Measurements from ENCODE around the gene OGFRL1. TPM values are rescaled to one million over a fixed set of nuclear protein-coding genes. Genes with fewer than 3 reads are reported as not detected.

The OGFRL1 gene
- total and polyA plus RNA-seq, 2 of the 13 experiments (the other 11 are each of a cell fraction or from before 2014, with no cell fraction given) = 0.26 to 0.80 TPM

DNA sequence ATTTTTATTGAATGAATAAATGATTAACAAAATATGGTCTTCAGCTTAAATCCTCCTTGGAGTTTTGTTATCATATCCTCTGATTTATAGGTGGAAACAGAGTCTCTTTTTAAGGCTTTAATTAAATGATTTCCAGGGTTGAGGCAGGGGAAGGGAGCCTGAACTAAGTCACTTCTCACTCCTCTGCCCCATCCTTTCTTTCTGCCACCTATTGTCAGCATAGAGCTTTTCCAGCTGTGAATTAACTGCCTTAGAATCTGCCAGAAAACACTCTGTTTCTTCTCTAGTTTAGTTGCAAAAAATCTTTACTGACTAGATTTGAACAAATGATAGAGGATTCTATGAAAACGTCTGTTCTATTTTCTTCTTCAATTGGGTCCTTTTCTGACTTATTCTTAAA lies 9.8 kb downstream of the OGFRL1 start:
- no peaks in the 10 kb centered on the region for H3K27me3 ChIP-seq (ENCODE audit: control insufficient read depth in 1 of 2, insufficient read depth in 2 of 2, low read length in 2 of 2)
- no peak overlapping the region for H3K4me2 ChIP-seq (ENCODE audit: low read depth, low read length)
- H3K4me1 ChIP-seq (ENCODE audit: insufficient read depth, low read length) = no peaks in the 10 kb centered on the region
- CTCF ChIA-PET (ENCODE audit: low intra/inter-chr PET ratio, low total read pairs) = no interaction called here
- FAIRE-seq = no peak
- no peak overlapping the region for H2AFZ ChIP-seq (ENCODE audit: low read length)
- no peak for TF ChIP-seq THAP7 (CRISPR knock-in tag; IDR thresholded peaks at IDR 0.05)
- TF ChIP-seq TBX2 (CRISPR knock-in tag; IDR thresholded peaks at IDR 0.05; ENCODE audit: borderline replicate concordance) = no peak
- no peak for TF ChIP-seq ISX (CRISPR knock-in tag; conservative IDR thresholded peaks at IDR 0.05)
- no peak for TF ChIP-seq RXRB (CRISPR knock-in tag; IDR thresholded peaks at IDR 0.05; ENCODE audit: borderline replicate concordance)
- no peak for TF ChIP-seq RFX1 (IDR thresholded peaks at IDR 0.05)
- no peak for TF ChIP-seq ZNF747 (CRISPR knock-in tag; IDR thresholded peaks at IDR 0.05; ENCODE audit: borderline replicate concordance)
- TF ChIP-seq ZNF333 (CRISPR knock-in tag; IDR thresholded peaks at IDR 0.05; ENCODE audit: borderline replicate concordance) = no peak
- TF ChIP-seq RORA (CRISPR knock-in tag; IDR thresholded peaks at IDR 0.05) = no peak
- TF ChIP-seq HNRNPK (IDR thresholded peaks at IDR 0.05; ENCODE audit: low read depth, low read length, poor library complexity, severe bottlenecking) = no peak
- TF ChIP-seq, protein P1, sequence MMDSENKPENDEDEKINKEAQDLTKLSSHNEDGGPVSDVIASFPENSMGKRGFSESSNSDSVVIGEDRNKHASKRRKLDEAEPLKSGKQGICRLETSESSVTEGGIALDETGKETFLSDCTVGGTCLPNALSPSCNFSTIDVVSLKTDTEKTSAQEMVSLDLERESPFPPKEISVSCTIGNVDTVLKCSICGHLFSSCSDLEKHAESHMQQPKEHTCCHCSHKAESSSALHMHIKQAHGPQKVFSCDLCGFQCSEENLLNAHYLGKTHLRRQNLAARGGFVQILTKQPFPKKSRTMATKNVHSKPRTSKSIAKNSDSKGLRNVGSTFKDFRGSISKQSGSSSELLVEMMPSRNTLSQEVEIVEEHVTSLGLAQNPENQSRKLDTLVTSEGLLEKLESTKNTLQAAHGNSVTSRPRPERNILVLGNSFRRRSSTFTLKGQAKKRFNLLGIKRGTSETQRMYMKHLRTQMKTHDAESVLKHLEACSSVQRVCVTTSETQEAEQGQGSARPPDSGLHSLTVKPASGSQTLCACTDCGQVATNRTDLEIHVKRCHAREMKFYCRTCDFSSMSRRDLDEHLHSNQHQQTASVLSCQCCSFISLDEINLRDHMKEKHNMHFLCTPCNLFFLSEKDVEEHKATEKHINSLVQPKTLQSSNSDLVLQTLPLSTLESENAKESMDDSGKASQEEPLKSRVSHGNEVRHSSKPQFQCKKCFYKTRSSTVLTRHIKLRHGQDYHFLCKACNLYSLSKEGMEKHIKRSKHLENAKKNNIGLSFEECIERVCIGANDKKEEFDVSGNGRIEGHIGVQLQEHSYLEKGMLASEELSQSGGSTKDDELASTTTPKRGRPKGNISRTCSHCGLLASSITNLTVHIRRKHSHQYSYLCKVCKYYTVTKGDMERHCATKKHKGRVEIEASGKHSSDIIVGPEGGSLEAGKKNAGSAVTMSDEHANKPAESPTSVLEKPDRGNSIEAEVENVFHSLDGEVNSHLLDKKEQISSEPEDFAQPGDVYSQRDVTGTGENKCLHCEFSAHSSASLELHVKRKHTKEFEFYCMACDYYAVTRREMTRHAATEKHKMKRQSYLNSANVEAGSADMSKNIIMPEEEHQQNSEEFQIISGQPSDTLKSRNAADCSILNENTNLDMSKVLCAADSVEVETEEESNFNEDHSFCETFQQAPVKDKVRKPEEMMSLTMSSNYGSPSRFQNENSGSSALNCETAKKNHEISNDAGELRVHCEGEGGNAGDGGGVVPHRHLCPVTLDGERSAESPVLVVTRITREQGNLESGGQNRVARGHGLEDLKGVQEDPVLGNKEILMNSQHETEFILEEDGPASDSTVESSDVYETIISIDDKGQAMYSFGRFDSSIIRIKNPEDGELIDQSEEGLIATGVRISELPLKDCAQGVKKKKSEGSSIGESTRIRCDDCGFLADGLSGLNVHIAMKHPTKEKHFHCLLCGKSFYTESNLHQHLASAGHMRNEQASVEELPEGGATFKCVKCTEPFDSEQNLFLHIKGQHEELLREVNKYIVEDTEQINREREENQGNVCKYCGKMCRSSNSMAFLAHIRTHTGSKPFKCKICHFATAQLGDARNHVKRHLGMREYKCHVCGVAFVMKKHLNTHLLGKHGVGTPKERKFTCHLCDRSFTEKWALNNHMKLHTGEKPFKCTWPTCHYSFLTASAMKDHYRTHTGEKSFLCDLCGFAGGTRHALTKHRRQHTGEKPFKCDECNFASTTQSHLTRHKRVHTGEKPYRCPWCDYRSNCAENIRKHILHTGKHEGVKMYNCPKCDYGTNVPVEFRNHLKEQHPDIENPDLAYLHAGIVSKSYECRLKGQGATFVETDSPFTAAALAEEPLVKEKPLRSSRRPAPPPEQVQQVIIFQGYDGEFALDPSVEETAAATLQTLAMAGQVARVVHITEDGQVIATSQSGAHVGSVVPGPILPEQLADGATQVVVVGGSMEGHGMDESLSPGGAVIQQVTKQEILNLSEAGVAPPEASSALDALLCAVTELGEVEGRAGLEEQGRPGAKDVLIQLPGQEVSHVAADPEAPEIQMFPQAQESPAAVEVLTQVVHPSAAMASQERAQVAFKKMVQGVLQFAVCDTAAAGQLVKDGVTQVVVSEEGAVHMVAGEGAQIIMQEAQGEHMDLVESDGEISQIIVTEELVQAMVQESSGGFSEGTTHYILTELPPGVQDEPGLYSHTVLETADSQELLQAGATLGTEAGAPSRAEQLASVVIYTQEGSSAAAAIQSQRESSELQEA (CRISPR knock-in tag; IDR thresholded peaks at IDR 0.05; ENCODE audit: not compliant biosample characterization) = no peak
- TF ChIP-seq NCOA2 (CRISPR knock-in tag; IDR thresholded peaks at IDR 0.05) = no peak
- TF ChIP-seq NFYC (CRISPR knock-in tag; IDR thresholded peaks at IDR 0.05) = no peak
- TF ChIP-seq ZNF616 (CRISPR knock-in tag; IDR thresholded peaks at IDR 0.05; ENCODE audit: low read depth) = no peak
- no peak for TF ChIP-seq ASH2L (IDR thresholded peaks at IDR 0.05; ENCODE audit: insufficient read length, low read depth, low read length)
- TF ChIP-seq POGZ (CRISPR knock-in tag; IDR thresholded peaks at IDR 0.05) = no peak
- TF ChIP-seq, protein P2, sequence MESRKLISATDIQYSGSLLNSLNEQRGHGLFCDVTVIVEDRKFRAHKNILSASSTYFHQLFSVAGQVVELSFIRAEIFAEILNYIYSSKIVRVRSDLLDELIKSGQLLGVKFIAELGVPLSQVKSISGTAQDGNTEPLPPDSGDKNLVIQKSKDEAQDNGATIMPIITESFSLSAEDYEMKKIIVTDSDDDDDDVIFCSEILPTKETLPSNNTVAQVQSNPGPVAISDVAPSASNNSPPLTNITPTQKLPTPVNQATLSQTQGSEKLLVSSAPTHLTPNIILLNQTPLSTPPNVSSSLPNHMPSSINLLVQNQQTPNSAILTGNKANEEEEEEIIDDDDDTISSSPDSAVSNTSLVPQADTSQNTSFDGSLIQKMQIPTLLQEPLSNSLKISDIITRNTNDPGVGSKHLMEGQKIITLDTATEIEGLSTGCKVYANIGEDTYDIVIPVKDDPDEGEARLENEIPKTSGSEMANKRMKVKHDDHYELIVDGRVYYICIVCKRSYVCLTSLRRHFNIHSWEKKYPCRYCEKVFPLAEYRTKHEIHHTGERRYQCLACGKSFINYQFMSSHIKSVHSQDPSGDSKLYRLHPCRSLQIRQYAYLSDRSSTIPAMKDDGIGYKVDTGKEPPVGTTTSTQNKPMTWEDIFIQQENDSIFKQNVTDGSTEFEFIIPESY (CRISPR knock-in tag; IDR thresholded peaks at IDR 0.05) = no peak
- H4K20me1 ChIP-seq (ENCODE audit: insufficient read depth, low read length) = no peaks in the 10 kb centered on the region
- POLR2A ChIA-PET = no interaction called here
- no TSS peak for BruUV-seq (replicated peaks)
- no peaks in the 10 kb centered on the region for H3K79me2 ChIP-seq (ENCODE audit: insufficient read depth, low read length)
- DNase-seq (ENCODE audit: low spot score) = no peak
- no peaks in the 10 kb centered on the region for H3K36me3 ChIP-seq (replicated peaks in 1 of 2; ENCODE audit: control insufficient read depth in 1 of 2, insufficient read depth in 2 of 2, low read length in 2 of 2)
- in situ Hi-C loops (cut with HindIII; ENCODE audit: extremely low pct_ligation_motif_present, low pct_unique_long_range_greater_than_20kb) = no loop called here
- H3K9me3 ChIP-seq (ENCODE audit: low read length) = no peaks in the 10 kb centered on the region
- no peak overlapping the region for H3K27ac ChIP-seq (ENCODE audit: extremely low read length, insufficient read depth, low read length)
- no peak overlapping the region for H3K9ac ChIP-seq (ENCODE audit: insufficient read depth, low read depth, low read length)
- intact Hi-C loops (cut with micrococcal nuclease; ENCODE audit: unreplicated experiment) = no loop called here
- H3K4me3 ChIP-seq (replicated peaks in 1 of 3; ENCODE audit: insufficient read depth in 1 of 3, low read depth in 2 of 3, low read length in 3 of 3) = no peak overlapping the region
- WGBS (ENCODE audit: low lambda C conversion rate) = 78% methylated on average over 1 of the region's 1 CpG
- ATAC-seq = no peak

Data from HepG2 (cell line).